Suppressor macrophage treated with lipopolysaccharide for 1 hour (primary cell): ENCODE results near the gene COA3.

Experiments used
- DNase-seq, 3 donors: peaks; one replicate each; pipeline ENCODE4 v3.0.0-alpha.2; 2020 to 2022

COA3 gene

DNA sequence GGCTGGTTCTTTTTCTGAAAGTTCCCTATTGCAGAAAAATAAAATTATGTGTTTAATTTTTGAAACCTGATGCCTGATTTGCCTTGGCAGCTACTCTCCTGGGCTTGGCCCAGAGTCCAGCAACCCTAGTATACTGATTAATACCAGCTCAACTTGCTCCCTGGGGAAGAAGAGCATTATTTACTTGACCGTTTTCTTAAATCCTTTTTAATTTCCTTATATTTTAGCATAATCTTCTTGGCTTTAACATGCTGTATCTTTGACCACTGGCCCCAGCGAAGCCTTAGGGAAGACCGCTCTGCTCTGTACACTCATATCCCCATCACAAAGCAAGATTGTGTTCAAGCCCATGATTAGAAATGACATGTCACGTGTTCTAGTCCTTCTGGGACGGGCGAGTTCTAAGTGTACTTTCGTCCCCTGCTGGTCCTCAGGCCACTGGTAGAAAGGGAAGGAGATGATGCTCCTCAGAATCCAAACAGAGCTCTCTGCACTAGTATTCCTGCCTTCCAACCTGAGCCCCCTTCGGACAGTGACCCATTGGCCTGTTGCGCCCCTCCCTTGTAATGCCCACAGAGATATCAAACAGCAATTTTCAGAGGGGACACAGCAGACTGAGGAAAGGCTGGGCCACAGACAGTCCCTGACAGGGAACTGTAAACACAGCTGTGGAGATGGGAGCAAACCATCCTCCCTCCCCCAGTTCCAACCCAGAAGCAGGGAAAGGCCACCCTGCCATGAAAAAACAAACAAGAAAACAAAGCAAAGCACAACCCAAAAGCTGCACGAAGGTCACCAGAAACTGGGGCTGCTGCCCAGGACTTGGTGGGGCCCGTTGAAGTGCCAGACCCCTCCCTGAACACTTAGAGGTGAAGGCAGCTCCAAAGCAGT lies 49.4 kb downstream of the COA3 start:
- no peak for DNase-seq

DNA sequence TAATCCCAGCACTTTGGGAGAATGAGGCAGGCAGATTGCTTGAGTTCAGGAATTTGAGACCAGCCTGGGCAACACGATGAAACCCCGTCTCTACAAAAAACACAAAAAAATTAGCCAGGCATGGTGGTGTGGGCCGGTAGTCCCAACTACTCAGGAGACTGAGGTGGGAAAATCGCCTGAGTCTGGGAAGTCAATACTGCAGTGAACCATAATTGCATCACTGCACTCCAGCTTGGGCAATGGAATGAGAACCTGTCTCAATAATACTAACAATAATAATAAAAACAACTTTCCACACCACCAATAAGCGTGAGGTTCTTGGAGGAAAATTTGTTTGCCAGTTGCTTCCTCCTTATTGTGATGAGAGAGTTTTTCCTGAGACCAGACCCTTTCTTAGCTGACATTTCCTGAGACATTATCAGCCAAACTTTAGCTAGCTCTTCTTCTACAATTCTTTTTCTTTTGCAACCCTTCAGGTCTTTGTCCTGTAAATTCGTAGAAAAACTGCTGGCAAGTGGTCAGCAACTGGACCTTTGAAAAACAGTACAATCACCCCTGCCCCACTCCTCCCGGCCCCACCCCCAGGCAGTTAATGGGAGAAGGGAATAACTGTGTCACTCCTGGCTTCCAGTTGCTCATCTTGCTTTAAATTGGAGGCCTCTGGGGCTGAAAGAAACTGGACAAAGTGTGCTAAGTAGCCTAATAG lies 50.1 kb downstream of the COA3 start:
- no peak for DNase-seq
